Measurements from ENCODE around the gene CDK13.

The CDK13 gene

DNA sequence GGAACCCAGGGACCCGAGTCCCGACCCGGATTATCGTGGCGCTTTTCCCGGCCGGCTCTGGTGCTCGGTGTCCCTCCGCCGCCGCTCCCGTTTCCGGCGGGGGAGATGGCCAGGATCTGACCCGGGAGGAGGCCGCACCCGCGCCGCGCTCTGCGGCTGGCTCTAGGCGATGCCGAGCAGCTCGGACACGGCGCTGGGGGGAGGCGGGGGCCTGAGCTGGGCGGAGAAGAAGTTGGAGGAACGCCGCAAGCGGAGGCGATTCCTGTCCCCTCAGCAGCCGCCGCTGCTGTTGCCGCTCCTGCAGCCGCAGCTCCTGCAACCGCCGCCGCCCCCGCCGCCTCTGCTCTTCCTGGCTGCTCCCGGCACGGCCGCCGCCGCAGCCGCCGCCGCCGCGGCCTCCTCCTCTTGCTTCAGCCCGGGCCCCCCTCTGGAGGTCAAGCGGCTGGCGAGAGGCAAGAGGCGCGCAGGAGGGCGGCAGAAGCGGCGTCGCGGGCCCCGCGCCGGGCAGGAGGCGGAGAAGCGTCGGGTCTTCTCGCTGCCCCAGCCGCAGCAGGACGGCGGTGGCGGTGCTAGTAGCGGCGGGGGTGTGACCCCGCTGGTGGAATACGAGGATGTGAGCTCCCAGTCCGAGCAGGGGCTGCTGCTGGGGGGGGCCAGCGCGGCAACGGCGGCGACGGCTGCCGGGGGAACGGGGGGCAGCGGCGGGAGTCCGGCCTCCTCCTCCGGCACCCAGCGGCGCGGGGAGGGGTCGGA is 593 bp downstream of the CDK13 start:
- peak; percentile 16 for DNase-seq

DNA sequence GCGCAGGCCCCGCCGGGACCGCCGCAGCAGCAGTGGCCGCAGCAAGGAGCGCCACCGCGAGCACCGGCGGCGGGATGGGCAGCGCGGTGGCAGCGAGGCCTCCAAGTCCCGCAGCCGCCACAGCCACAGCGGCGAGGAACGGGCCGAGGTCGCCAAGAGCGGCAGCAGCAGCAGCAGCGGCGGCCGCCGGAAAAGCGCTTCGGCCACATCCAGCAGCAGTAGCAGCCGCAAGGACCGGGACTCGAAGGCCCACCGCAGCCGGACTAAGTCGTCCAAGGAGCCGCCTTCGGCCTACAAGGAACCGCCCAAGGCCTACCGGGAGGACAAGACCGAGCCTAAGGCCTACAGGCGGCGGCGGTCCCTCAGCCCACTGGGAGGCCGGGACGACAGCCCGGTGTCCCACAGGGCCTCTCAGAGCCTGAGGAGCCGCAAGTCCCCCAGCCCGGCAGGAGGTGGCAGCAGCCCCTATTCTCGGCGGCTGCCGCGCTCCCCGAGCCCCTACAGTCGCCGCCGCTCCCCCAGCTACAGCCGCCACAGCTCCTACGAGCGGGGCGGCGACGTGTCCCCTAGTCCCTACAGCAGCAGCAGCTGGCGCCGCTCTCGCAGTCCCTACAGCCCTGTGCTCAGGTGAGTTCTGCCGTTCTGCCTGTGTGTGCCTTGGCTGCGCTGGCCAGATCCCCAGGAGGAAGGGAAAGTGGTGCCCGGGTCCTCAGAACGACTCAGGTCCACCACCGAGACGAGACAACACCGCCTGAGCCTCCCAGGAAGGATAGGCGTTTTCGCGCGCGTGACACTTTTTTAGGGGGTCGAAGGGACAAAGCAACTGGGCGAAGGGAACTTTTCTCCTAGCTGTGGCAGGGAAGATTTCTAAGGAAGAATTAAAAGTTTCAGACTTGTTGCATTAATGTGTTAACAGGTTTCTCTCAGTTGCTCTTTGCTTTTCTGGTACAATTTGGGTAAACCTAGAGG is 1.5 kb downstream of the CDK13 start:
- peak; percentile 52 for DNase-seq

DNA sequence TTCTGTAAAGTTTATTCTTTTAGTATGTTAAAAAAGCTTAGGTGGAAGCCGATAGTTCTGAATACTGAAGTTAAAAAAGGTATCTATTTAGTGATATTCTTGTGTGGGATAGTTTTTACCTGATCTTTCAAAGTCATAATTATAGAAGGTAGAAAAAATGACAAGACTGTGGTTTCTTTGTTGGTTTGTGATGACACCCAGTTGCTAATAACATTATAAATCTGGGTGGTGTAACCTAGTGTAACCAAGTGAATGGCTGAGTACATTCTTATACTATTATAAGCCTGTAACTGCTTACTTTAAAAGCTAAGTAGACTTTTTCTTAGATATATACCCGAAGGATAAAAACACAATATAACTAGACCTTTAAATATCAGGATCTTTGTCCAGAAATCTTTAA is 2.3 kb downstream of the CDK13 start:
- DNase-seq, result no peak

DNA sequence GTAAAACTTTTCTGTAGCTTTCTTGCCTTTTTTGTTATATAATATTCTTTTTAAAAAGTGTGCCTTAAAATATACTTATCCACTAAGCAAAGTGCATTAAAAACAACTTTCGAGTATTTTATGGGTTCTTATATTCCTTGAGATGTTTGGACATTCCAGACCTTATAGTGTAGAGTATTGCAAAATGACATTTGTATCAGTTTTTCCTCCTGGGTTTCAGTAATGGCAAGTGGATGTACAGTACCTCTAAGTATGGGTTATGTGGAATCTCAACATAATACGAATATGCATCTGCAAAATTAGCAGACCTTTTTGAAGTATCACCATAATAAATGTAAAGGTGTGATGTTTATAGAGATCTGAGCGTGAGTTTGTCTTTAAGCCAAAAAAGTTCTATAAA is 2.7 kb downstream of the CDK13 start:
- no peak for DNase-seq

DNA sequence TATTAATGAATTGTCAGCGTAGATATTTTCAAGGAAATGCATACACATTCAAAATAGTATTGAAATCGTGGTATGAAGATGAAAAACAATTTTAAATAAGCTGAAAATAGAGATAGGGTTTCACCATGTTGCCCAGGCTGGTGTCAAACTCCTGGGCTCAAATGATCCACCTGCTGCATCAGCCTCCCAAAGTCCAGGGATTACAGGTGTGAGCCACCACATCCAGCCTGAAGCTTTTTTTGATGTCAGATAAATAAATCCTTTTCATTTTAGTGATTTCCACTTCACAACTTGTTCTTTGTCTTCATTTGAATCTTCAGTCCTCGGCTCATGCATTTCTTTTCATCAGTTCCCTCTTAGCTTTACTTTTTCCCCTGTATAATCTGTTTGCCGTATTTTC is 4.6 kb downstream of the CDK13 start:
- DNase-seq, result no peak

DNA sequence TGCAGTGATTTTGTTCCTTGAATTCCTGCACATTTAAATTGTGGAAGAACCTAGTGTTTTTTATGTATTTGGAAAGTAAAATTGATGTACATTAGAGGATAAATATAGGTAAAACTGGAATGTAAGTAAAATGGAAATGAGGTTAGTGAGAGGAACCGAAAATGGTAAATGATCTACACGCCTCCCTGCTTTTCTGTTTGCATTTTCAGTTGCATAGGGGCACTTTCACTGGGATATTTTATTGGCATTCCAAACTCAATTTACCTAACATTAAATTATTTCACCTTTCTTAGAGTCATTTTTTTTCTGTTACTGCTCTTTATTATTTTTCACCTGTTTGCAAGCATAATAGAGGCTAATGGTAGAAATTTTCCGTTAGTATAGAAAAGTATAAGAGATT is 8.0 kb downstream of the CDK13 start:
- DNase-seq, result no peak

DNA sequence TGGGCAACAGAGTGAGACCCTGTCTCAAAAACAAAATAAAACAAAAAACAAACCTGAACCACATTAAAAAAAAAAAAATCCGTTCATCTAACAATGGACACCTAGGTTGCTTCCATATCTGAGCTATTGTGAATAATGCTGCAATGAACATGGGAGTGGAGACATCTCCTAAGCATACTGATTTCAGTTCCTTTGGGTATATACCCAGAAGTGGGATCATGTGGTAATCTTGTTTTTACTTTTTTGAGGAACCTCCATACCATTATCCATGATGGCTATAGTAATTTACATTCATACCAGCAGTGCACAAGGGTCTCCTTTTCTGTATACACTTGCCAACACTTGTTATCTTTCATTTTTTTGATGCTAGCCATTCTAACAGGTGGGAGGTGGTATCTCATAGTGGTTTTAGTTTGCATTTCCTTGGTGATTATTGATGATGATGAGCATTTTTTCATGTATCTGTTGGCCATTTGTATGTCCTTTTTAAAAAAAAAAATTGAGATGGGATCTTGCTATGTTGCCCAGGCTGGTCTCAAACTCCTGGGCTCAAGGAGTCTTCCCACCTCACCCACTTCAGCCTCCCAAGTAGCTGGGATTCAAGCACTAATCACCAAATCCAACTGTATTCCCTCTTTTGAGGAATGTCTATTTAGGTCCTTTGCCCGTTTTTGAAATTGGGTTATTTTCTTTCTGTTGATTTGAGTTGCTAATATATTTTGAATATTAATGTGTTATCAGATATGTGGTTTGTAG is 17.5 kb downstream of the CDK13 start:
- no peak for DNase-seq

DNA sequence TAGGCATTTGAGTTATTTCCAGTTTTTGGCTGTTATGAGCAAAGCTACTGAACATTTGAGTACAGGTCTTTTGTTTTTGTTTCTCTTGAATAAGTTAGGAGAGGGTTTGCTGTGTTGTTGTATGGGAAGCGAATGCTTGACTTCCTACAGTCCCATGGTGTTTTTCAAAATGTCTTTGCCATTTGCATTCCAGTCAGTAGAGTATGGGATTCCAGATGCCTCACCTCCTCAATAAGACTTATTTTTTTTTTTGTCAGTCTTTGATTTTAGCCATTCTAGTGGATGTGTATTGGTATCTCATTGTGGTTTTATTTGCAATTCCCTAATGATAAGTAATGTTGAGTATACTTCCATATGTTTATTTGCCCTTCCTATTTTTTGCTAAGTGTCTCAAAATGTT is 19.4 kb downstream of the CDK13 start:
- DNase-seq, result no peak

DNA sequence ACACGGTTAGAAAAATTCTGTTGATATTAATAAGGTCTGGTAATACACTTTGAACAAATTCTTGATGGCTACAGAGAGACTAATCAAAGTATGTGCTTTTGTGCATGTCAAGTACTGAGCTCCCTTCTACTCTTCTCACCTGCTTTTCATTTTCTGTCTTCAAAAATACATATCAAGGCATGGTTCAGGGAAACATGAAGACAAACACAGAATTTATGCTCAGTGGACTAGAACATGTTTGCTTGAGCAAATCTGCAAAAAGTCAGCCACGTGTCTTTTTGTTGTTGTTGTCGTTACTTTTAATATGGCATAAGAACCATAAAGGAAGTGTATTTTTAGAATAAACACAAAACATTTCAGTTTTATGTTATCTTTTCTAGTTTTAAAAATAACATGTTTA is 21.9 kb downstream of the CDK13 start:
- no peak for DNase-seq

DNA sequence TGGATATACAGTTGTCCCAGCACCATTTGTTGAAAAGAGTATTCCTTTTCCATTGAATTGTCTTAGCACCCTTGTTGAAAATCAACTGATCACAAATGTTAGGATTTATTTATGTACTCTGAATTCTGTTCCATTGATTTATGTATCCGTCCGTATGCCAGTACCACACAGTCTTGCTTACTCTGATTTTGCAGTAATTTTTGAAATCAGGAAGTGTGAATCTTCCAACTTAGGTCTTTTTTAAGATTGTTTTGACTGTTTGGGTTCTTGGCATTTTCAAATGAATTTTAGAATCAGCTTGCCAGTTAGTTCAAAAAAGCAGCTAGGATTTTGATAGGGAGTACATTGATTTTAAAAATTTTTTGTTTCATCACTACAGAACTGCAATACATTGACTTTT is 23.7 kb downstream of the CDK13 start:
- DNase-seq, result no peak

DNA sequence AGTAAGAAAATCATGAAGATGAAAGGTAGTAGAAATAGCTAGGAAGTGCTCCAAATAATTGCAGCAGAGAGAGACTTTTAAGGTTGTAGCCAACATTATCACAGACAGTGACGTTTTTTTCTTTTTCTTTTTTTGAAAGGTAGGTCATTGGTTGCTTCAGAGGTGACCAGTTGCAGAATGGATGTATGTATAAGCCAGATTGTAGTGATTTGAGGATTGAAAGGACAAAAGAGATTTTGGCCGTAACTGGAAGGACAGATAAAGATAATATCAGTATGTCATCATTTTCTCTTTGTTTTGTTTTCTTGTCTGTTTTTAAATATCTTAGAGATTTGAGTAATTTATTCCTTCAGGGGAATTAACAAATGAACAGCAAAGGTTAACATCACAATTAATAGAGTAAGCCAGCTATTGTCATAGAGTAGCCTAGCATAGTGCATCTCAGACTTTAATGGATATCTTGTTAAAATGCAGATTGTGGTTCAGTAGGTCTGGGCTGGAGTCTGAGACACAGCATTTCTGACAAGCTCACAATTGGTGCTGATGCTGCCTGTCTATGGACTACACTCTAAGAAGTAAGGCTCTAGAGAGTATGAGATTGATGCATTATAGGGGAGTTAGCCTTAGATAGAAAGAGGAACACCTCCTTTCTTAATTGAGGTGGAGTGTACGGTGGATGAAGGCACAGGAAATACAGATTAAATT is 28.3 kb downstream of the CDK13 start:
- no peak for DNase-seq

DNA sequence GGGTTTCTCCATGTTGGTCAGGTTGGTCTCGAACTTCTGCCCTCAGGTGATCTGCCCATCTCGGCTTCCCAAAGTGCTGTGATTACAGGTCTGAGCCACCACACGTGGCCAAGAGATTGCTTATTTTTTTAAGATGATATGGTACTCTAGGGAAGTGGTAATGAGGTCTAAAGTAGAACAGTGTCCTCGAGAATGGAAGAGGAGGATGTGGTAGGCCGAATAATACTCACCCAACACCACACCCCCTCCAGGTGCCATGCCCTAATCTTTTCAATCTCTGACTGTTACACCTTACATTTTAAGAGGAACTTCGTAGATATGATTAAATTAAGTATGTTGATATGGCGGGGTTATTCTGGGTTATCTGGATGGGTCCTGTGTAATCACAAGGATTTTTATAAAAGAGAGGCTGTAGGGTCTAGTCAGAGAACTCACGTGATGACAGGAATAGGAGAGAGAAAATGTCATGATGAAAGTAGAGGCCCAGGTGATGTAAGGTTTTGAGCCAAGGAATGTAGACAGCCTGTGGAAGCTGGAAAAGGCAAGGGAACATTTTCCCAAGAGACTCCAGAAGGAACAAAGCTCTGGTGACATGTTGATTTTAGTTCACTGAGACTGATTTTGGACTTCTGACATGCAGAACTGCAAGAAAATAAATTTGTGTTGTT is 29.5 kb downstream of the CDK13 start:
- DNase-seq, result no peak

DNA sequence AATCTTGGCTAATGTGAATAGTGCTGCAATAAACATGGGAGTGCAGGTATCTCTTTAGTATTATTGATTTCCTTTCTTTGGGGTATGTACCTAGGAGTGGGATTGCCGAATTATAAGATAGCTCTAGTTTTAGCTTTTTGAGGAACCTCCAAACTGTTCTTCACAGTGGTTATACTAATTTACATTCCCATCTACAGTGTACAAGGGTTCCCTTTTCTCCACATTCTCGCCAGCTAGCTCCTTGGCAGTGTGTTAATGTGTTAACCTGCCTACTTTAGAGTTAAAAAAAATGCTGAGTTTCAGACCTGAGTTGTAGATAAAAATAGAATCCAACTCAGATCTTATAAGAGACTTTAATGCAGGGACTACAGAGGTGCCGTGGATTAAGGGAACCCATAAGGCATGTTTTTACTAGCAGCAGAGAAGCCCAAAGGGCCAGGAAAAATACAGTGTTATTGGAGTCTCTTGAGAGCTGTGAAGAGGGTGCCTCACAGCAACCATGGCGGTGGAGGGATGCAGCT is 35.4 kb downstream of the CDK13 start:
- DNase-seq, result no peak

DNA sequence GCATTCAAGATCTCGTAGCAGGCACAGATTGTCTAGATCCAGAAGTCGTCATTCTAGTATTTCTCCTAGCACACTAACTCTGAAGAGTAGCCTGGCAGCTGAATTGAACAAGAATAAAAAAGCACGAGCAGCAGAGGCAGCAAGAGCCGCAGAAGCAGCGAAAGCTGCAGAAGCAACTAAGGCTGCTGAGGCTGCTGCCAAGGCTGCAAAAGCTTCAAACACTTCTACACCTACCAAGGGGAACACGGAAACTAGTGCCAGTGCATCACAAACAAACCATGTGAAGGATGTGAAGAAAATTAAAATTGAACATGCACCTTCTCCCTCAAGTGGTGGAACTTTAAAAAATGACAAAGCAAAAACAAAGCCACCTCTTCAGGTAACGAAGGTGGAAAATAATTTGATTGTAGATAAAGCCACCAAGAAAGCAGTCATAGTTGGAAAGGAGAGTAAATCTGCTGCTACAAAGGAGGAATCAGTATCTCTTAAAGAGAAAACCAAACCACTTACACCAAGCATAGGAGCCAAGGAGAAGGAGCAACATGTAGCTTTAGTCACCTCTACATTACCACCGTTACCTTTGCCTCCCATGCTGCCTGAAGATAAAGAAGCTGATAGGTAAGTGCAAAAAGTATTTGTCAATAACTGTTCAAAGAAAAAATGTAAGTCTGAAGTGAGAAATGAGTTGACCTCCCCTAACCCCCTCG is 37.7 kb downstream of the CDK13 start:
- DNase-seq, result no peak

DNA sequence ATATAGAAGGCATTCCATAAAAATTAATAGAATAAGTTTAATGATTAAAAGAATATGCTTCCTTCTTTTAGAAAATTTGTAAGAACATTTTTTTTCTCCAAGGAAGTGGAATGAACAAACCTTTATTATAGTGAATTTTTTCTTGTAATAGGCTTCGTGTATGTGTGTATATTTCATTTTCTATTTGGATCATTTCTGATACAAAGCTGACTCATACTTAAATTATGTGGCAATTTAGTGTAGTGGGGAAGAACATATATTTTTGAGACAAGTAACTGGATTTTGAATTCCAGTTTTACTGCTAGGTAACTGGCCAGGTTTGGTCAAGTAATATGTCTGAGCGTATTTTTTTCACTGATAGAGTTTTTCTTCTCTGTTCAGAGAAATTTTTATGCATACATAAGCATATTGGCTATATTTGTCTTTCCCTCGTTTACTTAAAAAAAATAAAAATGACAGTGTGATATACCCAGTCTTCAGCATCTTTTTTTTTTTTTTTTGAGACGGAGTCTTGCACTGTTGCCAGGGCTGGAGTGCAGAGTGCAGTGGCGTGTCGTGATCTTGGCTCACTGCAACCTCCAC is 50.8 kb downstream of the CDK13 start:
- no peak for DNase-seq

DNA sequence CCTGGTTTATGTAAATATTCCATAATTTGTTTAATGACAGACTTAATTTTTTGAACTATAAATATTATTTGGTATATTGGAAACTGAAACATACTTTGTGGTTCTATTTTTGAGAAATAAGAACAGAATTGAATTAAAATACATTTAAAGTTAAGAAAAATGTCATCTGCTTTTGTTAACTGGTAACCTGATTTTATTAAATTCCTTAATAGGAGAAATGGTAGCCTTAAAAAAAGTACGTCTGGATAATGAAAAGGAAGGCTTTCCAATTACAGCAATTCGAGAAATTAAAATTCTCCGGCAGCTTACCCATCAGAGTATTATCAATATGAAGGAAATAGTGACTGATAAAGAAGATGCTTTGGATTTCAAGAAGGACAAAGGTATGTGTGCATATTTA is 51.6 kb downstream of the CDK13 start:
- no peak for DNase-seq

DNA sequence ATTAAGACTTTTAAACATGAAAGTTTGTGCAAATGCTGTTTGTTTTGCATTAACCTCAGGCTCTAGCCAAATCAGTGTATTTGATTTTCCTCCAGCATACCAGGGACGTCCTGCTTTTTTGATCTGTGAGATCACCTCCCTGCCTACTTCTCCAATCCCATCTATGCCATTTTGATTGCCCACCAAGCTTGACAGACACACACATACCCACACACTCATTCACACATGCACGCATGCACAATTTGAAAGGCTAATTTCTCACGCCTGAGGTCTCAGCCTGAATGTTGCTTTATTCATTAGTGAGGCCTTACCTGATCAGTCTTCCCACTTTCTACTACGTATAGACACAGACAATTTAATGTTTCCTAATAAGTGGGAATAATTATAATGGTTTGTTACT is 53.5 kb downstream of the CDK13 start:
- no peak for DNase-seq

DNA sequence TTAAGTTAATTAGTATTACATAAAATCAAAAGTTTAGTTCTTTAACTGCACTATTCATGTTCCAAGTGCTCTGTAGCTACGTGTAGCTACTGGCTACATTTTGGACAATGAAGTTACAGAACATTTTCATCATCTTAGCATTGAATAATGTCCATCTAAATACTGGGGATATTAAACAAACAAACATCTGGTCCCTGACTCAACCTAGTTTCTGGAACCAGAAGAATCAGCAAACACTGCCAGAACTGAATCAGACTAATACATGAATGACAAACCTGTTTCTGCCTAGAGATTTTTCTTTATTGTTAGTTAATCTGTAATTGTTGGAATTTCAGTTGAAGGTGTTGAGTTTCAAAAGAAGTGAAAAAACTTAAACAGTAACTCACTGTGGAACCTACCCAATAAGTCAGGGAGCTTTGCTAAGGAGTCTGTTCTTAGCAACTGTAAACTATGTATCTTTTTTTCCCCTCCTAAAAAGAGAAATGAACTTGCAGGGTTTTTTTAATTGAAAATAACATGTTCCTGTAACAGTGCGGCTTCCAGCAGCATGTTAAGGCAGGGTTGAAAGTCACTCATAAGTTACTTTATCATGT is 58.3 kb downstream of the CDK13 start:
- DNase-seq, result no peak

DNA sequence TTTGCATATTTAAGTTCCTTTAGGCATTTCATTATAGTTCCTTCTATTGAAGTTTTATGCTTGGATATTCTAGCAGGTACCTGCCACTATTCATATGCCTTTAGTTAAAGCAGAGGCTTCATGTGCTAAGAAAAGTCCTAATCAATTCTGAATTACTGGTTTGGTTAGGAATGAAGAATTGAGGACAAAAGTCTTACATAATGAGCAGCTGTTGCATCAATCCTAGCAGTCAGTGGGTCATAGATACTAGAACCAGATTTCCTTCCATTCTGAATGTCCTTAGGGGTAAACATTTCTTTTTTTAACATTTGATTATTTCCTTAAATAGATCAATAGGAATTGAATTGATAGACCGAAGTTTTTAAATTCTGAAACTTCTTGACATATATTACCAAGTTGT is 59.2 kb downstream of the CDK13 start:
- no peak for DNase-seq

DNA sequence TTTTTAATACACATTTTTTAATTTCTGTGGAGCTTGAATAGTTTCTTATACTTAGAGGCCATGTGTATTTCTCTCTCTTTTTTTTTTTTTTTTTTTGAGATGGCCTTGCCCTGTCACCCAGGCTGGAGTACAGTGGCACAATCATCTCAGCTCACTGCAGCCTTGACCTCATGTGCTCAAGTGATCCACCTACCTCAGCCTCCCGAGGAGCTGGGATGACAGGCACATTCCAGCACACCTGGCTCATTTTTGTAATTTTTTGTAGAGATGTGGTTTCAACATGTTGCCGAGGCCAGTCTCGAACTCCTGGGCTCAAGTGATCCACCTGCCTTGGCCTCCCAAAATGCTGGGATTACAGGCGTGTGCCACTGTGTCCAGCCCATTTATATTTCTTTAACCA is 64.3 kb downstream of the CDK13 start:
- DNase-seq, result no peak

Data from 8988T (cell line).